ENCODE results near the gene SUPT5H.

SUPT5H gene

GRCh38 chr19:39492225-39492624 lies 46.8 kb downstream of the SUPT5H start:
- no peaks in the 10 kb centered on the region for H3K9me3 ChIP-seq (replicated peaks; ENCODE audit: insufficient read depth, low read length)
- H3K9me2 ChIP-seq (replicated peaks; ENCODE audit: insufficient read depth, low read length) = no peaks in the 10 kb centered on the region
- peaks cover 15% of the 10 kb centered on the region for H3K27me3 ChIP-seq (replicated peaks; ENCODE audit: insufficient read depth, low read length)
- H3K79me2 ChIP-seq (ENCODE audit: low read length) = no peaks in the 10 kb centered on the region; the same call in 1 of the 2 replicates
- no peak overlapping the region for H2AFZ ChIP-seq (ENCODE audit: low read length)
- DNase-seq = no peak
- H3F3A ChIP-seq (ENCODE audit: insufficient read depth, low read length) = no peaks in the 10 kb centered on the region
- no peak overlapping the region for H3K4me3 ChIP-seq (ENCODE audit: low read length)
- no peak overlapping the region for H3K27ac ChIP-seq (ENCODE audit: low read length)
- no peak for TF ChIP-seq EZH2phosphoT487 (IDR thresholded peaks at IDR 0.05; ENCODE audit: low read length)
- H3K9ac ChIP-seq (ENCODE audit: low read length) = no peak overlapping the region
- H3K36me3 ChIP-seq (replicated peaks; ENCODE audit: insufficient read depth, low read length) = no peaks in the 10 kb centered on the region; the same call in 1 of the 2 replicates
- H3K4me1 ChIP-seq (ENCODE audit: low read length) = no peaks in the 10 kb centered on the region
- no peaks in the 10 kb centered on the region for H4K20me1 ChIP-seq (ENCODE audit: insufficient read depth, low read length)
- H3K4me2 ChIP-seq (ENCODE audit: low read depth, low read length) = no peak overlapping the region

- H2AFZ ChIP-seq (ENCODE audit: low read length) = no peak overlapping the region
- H3K9me3 ChIP-seq (replicated peaks; ENCODE audit: insufficient read depth, low read length) = no peaks in the 10 kb centered on the region
- no peak overlapping the region for H3K4me2 ChIP-seq (ENCODE audit: low read depth, low read length)
- H4K20me1 ChIP-seq (ENCODE audit: insufficient read depth, low read length) = no peaks in the 10 kb centered on the region
- DNase-seq = no peak
- H3K4me1 ChIP-seq (ENCODE audit: low read length) = 0 out of 2 replicates have a peak, but pooled peaks cover 3% of the 10 kb centered on the region
- H3K27ac ChIP-seq (ENCODE audit: low read length) = no peak overlapping the region
- no peaks in the 10 kb centered on the region; the same call in 1 of the 2 replicates for H3K36me3 ChIP-seq (replicated peaks; ENCODE audit: insufficient read depth, low read length)
- no peaks in the 10 kb centered on the region for H3F3A ChIP-seq (ENCODE audit: insufficient read depth, low read length)
- no peaks in the 10 kb centered on the region; the same call in 1 of the 2 replicates for H3K79me2 ChIP-seq (ENCODE audit: low read length)
- TF ChIP-seq EZH2phosphoT487 (IDR thresholded peaks at IDR 0.05; ENCODE audit: low read length) = no peak
- TF ChIP-seq EZH2 (optimal IDR thresholded peaks at IDR 0.05; ENCODE audit: low read depth, low read length) = no peak
- H3K4me3 ChIP-seq (ENCODE audit: low read length) = no peak overlapping the region
- H3K27me3 ChIP-seq (replicated peaks; ENCODE audit: insufficient read depth, low read length) = peaks cover 20% of the 10 kb centered on the region
- H3K9ac ChIP-seq (ENCODE audit: low read length) = no peak overlapping the region
- H3K9me2 ChIP-seq (replicated peaks; ENCODE audit: insufficient read depth, low read length) = no peaks in the 10 kb centered on the region
These were observed 47.4 kb downstream of the SUPT5H start for GRCh38 chr19:39492788-39493187.

DNA sequence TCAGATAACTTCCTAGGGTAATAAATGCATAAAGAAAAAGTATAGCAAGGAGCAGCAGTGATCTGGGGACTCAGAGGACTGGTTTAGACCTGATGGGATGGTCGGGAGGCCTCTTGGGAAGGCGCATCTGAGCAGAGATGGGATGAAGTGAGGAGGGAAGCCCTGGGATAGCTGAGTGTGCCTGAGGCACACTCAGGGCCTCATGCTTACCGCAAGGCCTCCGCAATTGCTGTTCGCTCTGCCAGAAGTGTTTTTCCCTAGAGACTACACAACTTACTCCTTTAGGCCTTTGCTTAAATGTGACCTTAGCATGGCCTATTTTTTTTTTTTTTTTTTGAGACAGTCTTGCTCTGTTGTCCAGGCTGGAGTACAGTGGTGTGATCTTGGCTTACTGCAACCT lies 49.3 kb downstream of the SUPT5H start:
- Histone ChIP-seq H3K4me2 (ENCODE audit: low read depth, low read length) (no peak overlapping the region), H3K27ac (ENCODE audit: low read length) (no peak overlapping the region), H4K20me1 (ENCODE audit: insufficient read depth, low read length) (no peaks in the 10 kb centered on the region), H3K9me3 (replicated peaks; ENCODE audit: insufficient read depth, low read length) (no peaks in the 10 kb centered on the region), H3K9me2 (replicated peaks; ENCODE audit: insufficient read depth, low read length) (no peaks in the 10 kb centered on the region), H3F3A (ENCODE audit: insufficient read depth, low read length) (no peaks in the 10 kb centered on the region), H3K27me3 (replicated peaks; ENCODE audit: insufficient read depth, low read length) (peaks cover 38% of the 10 kb centered on the region), H3K9ac (ENCODE audit: low read length) (no peak overlapping the region), H3K36me3 (replicated peaks; ENCODE audit: insufficient read depth, low read length) (no peaks in the 10 kb centered on the region), H3K4me3 (ENCODE audit: low read length) (no peak overlapping the region), H2AFZ (ENCODE audit: low read length) (no peak overlapping the region), H3K4me1 (ENCODE audit: low read length) (peaks cover 10% of the 10 kb centered on the region; the same call in 1 of the 2 replicates), H3K79me2 (ENCODE audit: low read length) (no peaks in the 10 kb centered on the region)
- DNase-seq = no peak
- TF ChIP-seq EZH2phosphoT487 (IDR thresholded peaks at IDR 0.05; ENCODE audit: low read length) (no peak), EZH2 (optimal IDR thresholded peaks at IDR 0.05; ENCODE audit: low read depth, low read length) (no peak)
- TF ChIP-seq, protein P1, sequence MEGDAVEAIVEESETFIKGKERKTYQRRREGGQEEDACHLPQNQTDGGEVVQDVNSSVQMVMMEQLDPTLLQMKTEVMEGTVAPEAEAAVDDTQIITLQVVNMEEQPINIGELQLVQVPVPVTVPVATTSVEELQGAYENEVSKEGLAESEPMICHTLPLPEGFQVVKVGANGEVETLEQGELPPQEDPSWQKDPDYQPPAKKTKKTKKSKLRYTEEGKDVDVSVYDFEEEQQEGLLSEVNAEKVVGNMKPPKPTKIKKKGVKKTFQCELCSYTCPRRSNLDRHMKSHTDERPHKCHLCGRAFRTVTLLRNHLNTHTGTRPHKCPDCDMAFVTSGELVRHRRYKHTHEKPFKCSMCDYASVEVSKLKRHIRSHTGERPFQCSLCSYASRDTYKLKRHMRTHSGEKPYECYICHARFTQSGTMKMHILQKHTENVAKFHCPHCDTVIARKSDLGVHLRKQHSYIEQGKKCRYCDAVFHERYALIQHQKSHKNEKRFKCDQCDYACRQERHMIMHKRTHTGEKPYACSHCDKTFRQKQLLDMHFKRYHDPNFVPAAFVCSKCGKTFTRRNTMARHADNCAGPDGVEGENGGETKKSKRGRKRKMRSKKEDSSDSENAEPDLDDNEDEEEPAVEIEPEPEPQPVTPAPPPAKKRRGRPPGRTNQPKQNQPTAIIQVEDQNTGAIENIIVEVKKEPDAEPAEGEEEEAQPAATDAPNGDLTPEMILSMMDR (IDR thresholded peaks at IDR 0.05; ENCODE audit: low read length) = no peak

DNA sequence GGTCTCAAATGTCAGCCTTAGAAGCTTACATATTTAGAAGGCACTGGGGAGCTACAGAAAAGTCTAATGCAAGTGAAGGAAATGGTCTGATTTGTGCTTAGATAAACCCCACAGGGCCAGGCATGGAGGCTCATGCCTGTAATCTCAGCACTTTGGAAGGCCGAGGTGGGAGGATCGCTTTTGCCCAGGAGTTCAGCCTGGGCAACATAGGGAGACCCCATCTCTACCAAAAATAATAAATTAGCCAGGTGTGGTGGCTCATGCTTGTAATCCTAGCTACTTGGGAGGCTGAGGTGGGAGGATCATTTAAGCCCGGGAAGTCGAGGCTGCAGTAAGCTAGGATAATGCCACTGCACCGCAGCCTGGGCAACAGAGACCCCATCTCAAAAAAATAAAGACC lies 50.7 kb downstream of the SUPT5H start:
- Histone ChIP-seq H3K9me2 (replicated peaks; ENCODE audit: insufficient read depth, low read length) (no peaks in the 10 kb centered on the region), H4K20me1 (ENCODE audit: insufficient read depth, low read length) (no peaks in the 10 kb centered on the region), H3F3A (ENCODE audit: insufficient read depth, low read length) (no peaks in the 10 kb centered on the region), H3K9me3 (replicated peaks; ENCODE audit: insufficient read depth, low read length) (no peaks in the 10 kb centered on the region), H2AFZ (ENCODE audit: low read length) (no peak overlapping the region), H3K4me2 (ENCODE audit: low read depth, low read length) (no peak overlapping the region), H3K27me3 (replicated peaks; ENCODE audit: insufficient read depth, low read length) (peaks cover 52% of the 10 kb centered on the region), H3K9ac (ENCODE audit: low read length) (no peak overlapping the region), H3K36me3 (replicated peaks; ENCODE audit: insufficient read depth, low read length) (no peaks in the 10 kb centered on the region), H3K4me3 (ENCODE audit: low read length) (no peak overlapping the region), H3K79me2 (ENCODE audit: low read length) (no peaks in the 10 kb centered on the region), H3K4me1 (ENCODE audit: low read length) (peaks cover 10% of the 10 kb centered on the region; the same call in 1 of the 2 replicates), H3K27ac (ENCODE audit: low read length) (no peak overlapping the region)
- TF ChIP-seq EZH2phosphoT487 (IDR thresholded peaks at IDR 0.05; ENCODE audit: low read length) (no peak), EZH2 (optimal IDR thresholded peaks at IDR 0.05; ENCODE audit: low read depth, low read length) (no peak)
- TF ChIP-seq, protein P1 (IDR thresholded peaks at IDR 0.05; ENCODE audit: low read length) = no peak
- no peak for DNase-seq
